HCT116 (cell line): Measurements from ENCODE around the gene PPM1H. TPM values are rescaled to one million over a fixed set of nuclear protein-coding genes. Genes with fewer than 3 reads are reported as not detected.

Experiments
- ATAC-seq: fragments of 200-7000 bp; cut with Tn5 transposase; 2 replicates; pipeline ENCODE4 v1.9.1; 2020; ENCODE audit warnings: mild to moderate bottlenecking, moderate library complexity
- BruUV-seq: library from RNA; stranded (reverse); fragments of 400-500 nt; replicated peaks from 2 replicates; lab custom pipeline; 2021; lab: Mats Ljungman, UMichigan
- CTCF ChIA-PET: fragments of 300-600 bp; sonication (Branson Sonifier 250); formaldehyde crosslinking; loops from one replicate; lab custom pipeline; 2021; ENCODE audit warnings: antibody characterized with exemption; lab: Charles Lee
- POLR2A ChIA-PET: fragments of 300-600, 350-600 bp; sonication (Branson Sonifier 250); formaldehyde crosslinking; loops from one replicate; lab custom pipeline; 2021; ENCODE audit warnings: antibody characterized with exemption; lab: Charles Lee
- RAD21 ChIA-PET, 2 experiments: fragments of 300-600 bp; sonication (Branson Sonifier 250); formaldehyde crosslinking; loops; one replicate each; lab custom pipeline; 2023; ENCODE audit warnings: low total read pairs in 2 of 2; ENCODE audit not compliant: uncharacterized antibody in 2 of 2, unreplicated experiment in 2 of 2, low non-redundant PET in 1 of 2; lab: Charles Lee
- DNase-seq: peaks from one replicate; pipeline ENCODE4 v3.0.0-alpha.2; 2010; ENCODE audit warnings: low read depth, low spot score
- H2AFZ ChIP-seq: fragments of 200-600 bp; shearing (Covaris generic), sonication (generic); 2 replicates; pipeline ENCODE4 v1.6.1; 2017; ENCODE audit warnings: low read depth, mixed run types, mixed read lengths, antibody characterized with exemption, low read length; ENCODE audit not compliant: poor library complexity, severe bottlenecking
- H3K27ac ChIP-seq: 2 replicates; pipeline ENCODE4 v1.5.1; 2012; ENCODE audit warnings: low read depth, low read length
- H3K27me3 ChIP-seq: fragments of 200-600 bp; sonication (generic); 2 replicates; pipeline ENCODE4 v1.6.1; 2016; ENCODE audit warnings: mixed run types, low read length, mixed read lengths; ENCODE audit not compliant: insufficient read depth
- H3K36me3 ChIP-seq, 2 experiments: fragments of 200-500 bp in 1 of 2; fragments of 200-600 bp in 1 of 2; sonication (Bioruptor generic) in 1 of 2; sonication (generic) in 1 of 2; 2 replicates each; pipeline versions ENCODE4 v1.5.1 to v1.6.1; 2014 to 2016; ENCODE audit warnings: low read length in 2 of 2, inconsistent platforms in 1 of 2, mixed read lengths in 1 of 2, mixed run types in 1 of 2; ENCODE audit not compliant: insufficient read depth in 2 of 2, control insufficient read depth in 1 of 2
- H3K4me1 ChIP-seq, 2 experiments: fragments of 200-600 bp in 1 of 2; sonication (generic) in 1 of 2; 2 replicates each; pipeline versions ENCODE4 v1.5.1 to v1.6.1; 2012 to 2017; ENCODE audit warnings: low read length in 2 of 2, inconsistent platforms in 1 of 2, mild to moderate bottlenecking in 1 of 2, mixed read lengths in 1 of 2, mixed run types in 1 of 2, moderate library complexity in 1 of 2; ENCODE audit not compliant: insufficient read depth in 2 of 2, control insufficient read depth in 1 of 2
- H3K4me2 ChIP-seq: fragments of 200-600 bp; sonication (generic); 2 replicates; pipeline ENCODE4 v1.6.1; 2017; ENCODE audit warnings: mixed run types, low read length, mixed read lengths
- H3K4me3 ChIP-seq, 2 experiments: fragments of 200-600 bp in 1 of 2; sonication (generic) in 1 of 2; replicated peaks in 1 of 2; 2 replicates each; pipeline ENCODE4 v1.5.1; 2011 to 2016; ENCODE audit warnings: low read length in 2 of 2, control low read depth in 1 of 2, low read depth in 1 of 2, mild to moderate bottlenecking in 1 of 2, mixed read lengths in 1 of 2, mixed run types in 1 of 2
- H3K79me2 ChIP-seq: fragments of 200-600 bp; sonication (generic); 2 replicates; pipeline ENCODE4 v1.6.1; 2017; ENCODE audit warnings: mild to moderate bottlenecking, mixed run types, low read length, moderate library complexity, mixed read lengths; ENCODE audit not compliant: insufficient read depth
- H3K9ac ChIP-seq: fragments of 200-600 bp; sonication (generic); 2 replicates; pipeline ENCODE4 v1.6.1; 2016; ENCODE audit warnings: low read length, mixed read lengths
- H3K9me2 ChIP-seq: fragments of 200-600 bp; sonication (generic), shearing (Covaris generic); 2 replicates; pipeline ENCODE4 v1.6.1; 2017; ENCODE audit warnings: mixed run types, mild to moderate bottlenecking, moderate library complexity; ENCODE audit not compliant: insufficient read depth
- H3K9me3 ChIP-seq, 2 experiments: fragments of 200-500 bp in 1 of 2; fragments of 200-600 bp in 1 of 2; sonication (Bioruptor generic) in 1 of 2; sonication (generic) in 1 of 2; 2 replicates each; pipeline ENCODE4 v1.6.1; 2014 to 2017; ENCODE audit warnings: low read length in 2 of 2, mixed read lengths in 2 of 2, inconsistent platforms in 1 of 2, low read depth in 1 of 2, mild to moderate bottlenecking in 1 of 2, mixed run types in 1 of 2, moderate library complexity in 1 of 2; ENCODE audit not compliant: control insufficient read depth in 1 of 2, insufficient read depth in 1 of 2
- H4K20me1 ChIP-seq: fragments of 200-600 bp; sonication (generic), shearing (Covaris generic); 2 replicates; pipeline ENCODE4 v1.6.1; 2017; ENCODE audit warnings: mixed run types, mild to moderate bottlenecking, moderate library complexity; ENCODE audit not compliant: insufficient read depth
- CEBPB ChIP-seq: IDR thresholded peaks from 2 replicates; pipeline ENCODE4 v1.6.1; 2012; ENCODE audit warnings: low read depth
- CTCF ChIP-seq, 3 experiments: fragments of 200-600 bp in 1 of 3; sonication (generic) in 1 of 3; IDR thresholded peaks in 2 of 3; conservative IDR thresholded peaks in 1 of 3; 2 replicates each; pipeline ENCODE4 v1.5.1; 2012 to 2017; ENCODE audit warnings: low read depth in 2 of 3, low read length in 2 of 3, antibody characterized with exemption in 1 of 3, borderline replicate concordance in 1 of 3, control low read depth in 1 of 3, mild to moderate bottlenecking in 1 of 3, mixed read lengths in 1 of 3, mixed run types in 1 of 3, moderate library complexity in 1 of 3; ENCODE audit not compliant: insufficient read depth in 1 of 3
- EZH2 ChIP-seq: fragments of 200-600 bp; sonication (generic); IDR thresholded peaks from 2 replicates; pipeline ENCODE4 v1.6.1; 2017; ENCODE audit warnings: antibody characterized with exemption, mixed run types
- EZH2phosphoT487 ChIP-seq: fragments of 200-600 bp; IDR thresholded peaks from 2 replicates; pipeline ENCODE4 v1.6.1; 2018; ENCODE audit warnings: antibody characterized with exemption, borderline replicate concordance
- JUND ChIP-seq: IDR thresholded peaks from 2 replicates; pipeline ENCODE4 v1.6.1; 2012
- MAX ChIP-seq: IDR thresholded peaks from 2 replicates; pipeline ENCODE4 v1.6.1; 2012
- RAD21 ChIP-seq: IDR thresholded peaks from 2 replicates; pipeline ENCODE4 v1.6.1; 2012; ENCODE audit warnings: low read depth, mild to moderate bottlenecking
- SIN3A ChIP-seq: IDR thresholded peaks from 2 replicates; pipeline ENCODE4 v1.6.1; 2012; ENCODE audit warnings: low read depth
- SRF ChIP-seq: IDR thresholded peaks from 2 replicates; pipeline ENCODE4 v1.6.1; 2012; ENCODE audit warnings: low read depth
- TCF7L2 ChIP-seq: IDR thresholded peaks from 2 replicates; pipeline ENCODE4 v1.7.0; 2011; ENCODE audit warnings: borderline replicate concordance, inconsistent platforms; ENCODE audit not compliant: insufficient read depth, insufficient read length; ENCODE audit errors: extremely low read depth
- ZBTB33 ChIP-seq: IDR thresholded peaks from 2 replicates; pipeline ENCODE4 v1.6.1; 2011; ENCODE audit warnings: mild to moderate bottlenecking, low read length, moderate library complexity; ENCODE audit not compliant: insufficient replicate concordance; ENCODE audit errors: extremely low read depth
- ZNF274 ChIP-seq: fragments of 200-500 bp; sonication (Bioruptor generic); IDR thresholded peaks from 2 replicates; pipeline ENCODE4 v1.6.1; 2014; ENCODE audit warnings: mild to moderate bottlenecking, low read depth, low read length, inconsistent platforms
- intact Hi-C: fragments of 100-400 bp; cut with micrococcal nuclease; formaldehyde crosslinking; loops from 2 replicates; pipeline ENCODE4 v1.10.0; 2022
- total RNA-seq: library from RNA; stranded (reverse); gene quantifications from one replicate; pipeline ENCODE4 v1.2.1, GENCODE V29; 2021; ENCODE audit not compliant: unreplicated experiment

The PPM1H gene
- total RNA-seq, 1 experiment from 2014 or later: 8.0 TPM

GRCh38 chr12:62750941-62751809, 183.8 kb downstream of the PPM1H start:
- Histone ChIP-seq H3K9ac (no peak overlapping the region), H4K20me1 (no peaks in the 10 kb centered on the region), H2AFZ (no peak overlapping the region), H3K79me2 (no peaks in the 10 kb centered on the region), H3K4me2 (no peak overlapping the region), H3K27me3 (no peaks in the 10 kb centered on the region), H3K36me3 (no peaks in the 10 kb centered on the region), H3K4me3 (no peak overlapping the region), H3K9me3 (no peaks in the 10 kb centered on the region), H3K9me2 (no peaks in the 10 kb centered on the region; the same call in 1 of the 2 replicates), H3K27ac (no peak overlapping the region), H3K4me1 (no peaks in the 10 kb centered on the region; a peak in 1 of 4 replicates)
- ChIA-PET CTCF (no interaction called here), RAD21 (no interaction called here), POLR2A (no interaction called here)
- BruUV-seq: no TSS peak
- DNase-seq: no peak
- TF ChIP-seq CEBPB: 0 out of 2 replicates have a peak, but pooled peaks have one; percentile 13
- TF ChIP-seq ZNF274: no peak
- no peak for ATAC-seq
- intact Hi-C loops: no loop called here

GRCh38 chr12:62749586-62749985, 185.4 kb downstream of the PPM1H start:
- Histone ChIP-seq H4K20me1 (no peaks in the 10 kb centered on the region), H3K9me3 (no peaks in the 10 kb centered on the region), H3K4me2 (no peak overlapping the region), H3K4me3 (no peak overlapping the region), H3K79me2 (no peaks in the 10 kb centered on the region), H2AFZ (no peak overlapping the region), H3K36me3 (no peaks in the 10 kb centered on the region), H3K9ac (no peak overlapping the region), H3K27me3 (no peaks in the 10 kb centered on the region), H3K9me2 (no peaks in the 10 kb centered on the region; the same call in 1 of the 2 replicates), H3K27ac (no peak overlapping the region), H3K4me1 (peaks cover 0 to 8% of the 10 kb centered on the region in 2 experiments; a peak in 1 of 4 replicates)
- ChIA-PET RAD21 (no interaction called here), CTCF (no interaction called here), POLR2A (no interaction called here)
- TF ChIP-seq SRF: no peak
- no peak for TF ChIP-seq ZNF274
- no peak for TF ChIP-seq RAD21
- no peak for TF ChIP-seq SIN3A
- no peak for TF ChIP-seq MAX
- TF ChIP-seq TCF7L2: no peak
- no peak for TF ChIP-seq EZH2phosphoT487
- no peak for TF ChIP-seq CTCF (IDR thresholded peaks at IDR 0.05 in 2 of 3, conservative IDR thresholded peaks at IDR 0.05 in 1 of 3; ENCODE audit: borderline replicate concordance in 1 of 3, insufficient read depth in 1 of 3, low read depth in 2 of 3, low read length in 2 of 3)
- no peak for TF ChIP-seq ZBTB33
- TF ChIP-seq EZH2: no peak
- no peak for TF ChIP-seq JUND
- DNase-seq: no peak
- intact Hi-C loops: no loop called here
- BruUV-seq: no TSS peak
- ATAC-seq: no peak
